Suprapubic skin (tissue), 4 donors: Measurements from ENCODE around the gene SUPV3L1.

ENCODE experiments used
- CTCF ChIP-seq, 2 donors: fragments of 200-600 bp in 1 of 2; fragments of 450-650 bp in 1 of 2; sonication (generic) in 1 of 2; IDR thresholded peaks; one replicate each; pipeline ENCODE4 v1.5.1; 2016 to 2019; ENCODE audit warnings: antibody characterized with exemption in 2 of 2, mild to moderate bottlenecking in 1 of 2, moderate library complexity in 1 of 2
- EP300 ChIP-seq: sonication (generic); formaldehyde crosslinking; IDR thresholded peaks from one replicate; pipeline ENCODE4 v1.6.1; 2017; ENCODE audit warnings: antibody characterized with exemption
- POLR2A ChIP-seq, 2 donors: fragments of 450-650 bp; IDR thresholded peaks; one replicate each; pipeline ENCODE4 v1.6.1; 2017; ENCODE audit warnings: antibody characterized with exemption in 2 of 2, mild to moderate bottlenecking in 2 of 2, moderate library complexity in 2 of 2
- POLR2AphosphoS5 ChIP-seq, 3 donors: sonication (generic); formaldehyde crosslinking; IDR thresholded peaks; one replicate each; pipeline ENCODE4 v1.6.1; 2017; ENCODE audit warnings: antibody characterized with exemption in 3 of 3

GRCh38 chr10:69215405-69216171 lies 35.6 kb downstream of the SUPV3L1 start:
- TF ChIP-seq CTCF (IDR thresholded peaks at IDR 0.05), result no peak
- TF ChIP-seq POLR2AphosphoS5 (IDR thresholded peaks at IDR 0.05), result no peak
- TF ChIP-seq POLR2A (IDR thresholded peaks at IDR 0.05), result no peak
- no peak for TF ChIP-seq EP300
